ENCODE results near the gene TLR8. TPM values are rescaled to one million over a fixed set of nuclear protein-coding genes. Genes with fewer than 3 reads are reported as not detected.

TLR8 gene
- total RNA-seq, result not detected in 2 replicates
- not detected in 2 replicates for polyA plus RNA-seq

DNA sequence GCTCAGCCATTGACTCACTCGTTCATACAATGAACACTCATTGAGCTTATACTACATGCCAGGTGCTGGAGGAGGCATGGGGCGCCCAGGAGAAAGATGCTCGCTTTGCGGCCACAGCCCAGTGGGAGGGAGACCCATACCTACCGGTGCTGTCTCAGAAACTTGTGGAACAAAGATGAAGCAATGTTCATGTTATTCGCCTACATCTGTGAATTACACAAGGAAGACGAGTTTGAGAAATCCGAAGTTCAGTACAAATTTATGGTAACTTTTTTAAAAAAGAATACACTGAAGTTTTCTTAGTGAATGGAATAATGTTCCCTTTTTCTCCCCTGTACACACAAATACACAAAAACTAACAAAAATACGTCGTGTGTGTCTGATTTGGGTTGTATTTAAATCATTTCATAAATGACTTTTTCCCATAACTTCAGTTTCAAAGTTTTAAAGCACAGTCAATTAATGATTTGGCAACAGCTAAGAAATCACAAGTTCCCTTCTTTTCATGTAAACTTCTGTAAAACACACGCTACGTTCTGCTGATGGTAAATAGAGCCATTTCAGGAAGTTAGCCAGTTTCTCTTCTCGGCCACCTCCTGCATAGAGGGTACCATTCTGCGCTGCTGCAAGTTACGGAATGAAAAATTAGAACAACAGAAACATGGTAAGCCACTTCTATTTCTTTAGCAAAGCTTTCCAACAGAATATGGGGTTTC, at the start of gene TLR8:
TLR8 (plus strand) TSS at position 575 of the 716 bp plus-strand sequence; CDS start at position 662, 87 bp downstream.
- H3K36me3 ChIP-seq, result no peaks in the 10 kb centered on the region
- TF ChIP-seq CTCF (IDR thresholded peaks at IDR 0.05; ENCODE audit: low read depth, low read length), result no peak

GRCh38 chrX:12865359-12865758, 41.1 kb upstream of the TLR8 start:
- peak in 1 of 2 donors; percentile 67 for DNase-seq (ENCODE audit: low read depth in 1 of 2, low spot score in 1 of 2)
- no peaks in the 10 kb centered on the region for H3K36me3 ChIP-seq
- H3K27ac ChIP-seq, result no peak overlapping the region
- no peak for TF ChIP-seq CTCF (IDR thresholded peaks at IDR 0.05; ENCODE audit: low read depth, low read length)
- H3K4me3 ChIP-seq, result no peak overlapping the region
- H3K4me1 ChIP-seq (ENCODE audit: low read depth), result no peaks in the 10 kb centered on the region
- H3K9me3 ChIP-seq (ENCODE audit: low read depth), result no peaks in the 10 kb centered on the region
- H3K27me3 ChIP-seq, result no peaks in the 10 kb centered on the region

More for the DNA sequence above, at the start of gene TLR8:
- Histone ChIP-seq H3K27me3 (no peaks in the 10 kb centered on the region), H3K4me3 (no peak within 1 kb of the TSS), H3K4me1 (ENCODE audit: low read depth) (no peaks in the 10 kb centered on the region), H3K9me3 (ENCODE audit: low read depth) (no peaks in the 10 kb centered on the region), H3K27ac (no peak within 1 kb of the TSS)
- DNase-seq (ENCODE audit: low read depth in 1 of 2, low spot score in 1 of 2), result no peak

- Histone ChIP-seq H3K4me1 (ENCODE audit: low read depth) (no peaks in the 10 kb centered on the region), H3K36me3 (no peaks in the 10 kb centered on the region), H3K4me3 (no peak within 1 kb of the TSS), H3K27me3 (no peaks in the 10 kb centered on the region), H3K9me3 (ENCODE audit: low read depth) (no peaks in the 10 kb centered on the region), H3K27ac (no peak within 1 kb of the TSS)
- no peak for DNase-seq (ENCODE audit: low read depth in 1 of 2, low spot score in 1 of 2)
- no peak for TF ChIP-seq CTCF (IDR thresholded peaks at IDR 0.05; ENCODE audit: low read depth, low read length)
These were observed 39.7 kb upstream of the TLR8 start, which contains the start of gene TLR7 for GRCh38 chrX:12866451-12867377. Gene TLR7, plus strand, starts transcription at chrX:12867072. Its CDS starts 507 bp downstream, at chrX:12867579.

GRCh38 chrX:12867685-12868084, 38.7 kb upstream of the TLR8 start:
- H3K9me3 ChIP-seq (ENCODE audit: low read depth), result no peaks in the 10 kb centered on the region

More at GRCh38 chrX:12867685-12868084, 38.7 kb upstream of the TLR8 start:
- Histone ChIP-seq H3K4me3 (no peak overlapping the region), H3K27ac (no peak overlapping the region), H3K27me3 (no peaks in the 10 kb centered on the region), H3K36me3 (no peaks in the 10 kb centered on the region), H3K4me1 (ENCODE audit: low read depth) (no peaks in the 10 kb centered on the region)
- DNase-seq (ENCODE audit: low read depth in 1 of 2, low spot score in 1 of 2), result peak in 1 of 2 donors; percentile 19
- TF ChIP-seq CTCF (IDR thresholded peaks at IDR 0.05; ENCODE audit: low read depth, low read length), result no peak

Measured in cardiac muscle cell (in vitro differentiated cells and primary cell).